Right ventricle myocardium superior (tissue), 1 donor: ENCODE results near the gene MISP. TPM values are rescaled to one million over a fixed set of nuclear protein-coding genes. Genes with fewer than 3 reads are reported as not detected.
"Not testable (repeated sequence)": the region's sequence is repeated elsewhere in the genome, so short reads cannot be mapped to it uniquely, and the experiment has no call there.

ENCODE experiments used
- ATAC-seq: fragments of 200-7000 bp; cut with Tn5 transposase; one replicate; pipeline ENCODE4 v1.9.1; 2020; ENCODE audit warnings: mild to moderate bottlenecking; ENCODE audit not compliant: poor library complexity
- DNase-seq: peaks from one replicate; pipeline ENCODE4 v3.0.0-alpha.2; 2020
- intact Hi-C: fragments of 100-400 bp; cut with DNase I; formaldehyde crosslinking; loops from one replicate; pipeline ENCODE4 v1.11.2; 2022
- long read RNA-seq: library from polyadenylated mRNA; unstranded; transcript quantifications from one replicate; pipeline ENCODE4 v2.0.0, GENCODE V29; 2021
- total RNA-seq: library from RNA; stranded (reverse); fragmentation: NEBNext Ultra II Directional; extraction: Animal tissue kit (Norgen Biotek cat#: 25700); gene quantifications from one replicate; pipeline ENCODE4 v1.2.1, GENCODE V29; 2021
- donor health status: DM: no; HTN: yes; CAD: no; lungs with severe emphysema.

The MISP gene
- not detected for total RNA-seq
- long read RNA-seq: 0 reads

- ATAC-seq: no peak
- no peak for DNase-seq
- intact Hi-C loops: no loop called here
Observed at GRCh38 chr19:750640-751423, at the start of gene MISP. TSS of gene MISP (plus strand) at chr19:751112. CDS start at chr19:756947, 5,835 bp downstream.

GRCh38 chr19:702847-703246 is 48.1 kb upstream of the MISP start:
- DNase-seq, ATAC-seq, intact Hi-C loops: not testable (repeated sequence)

GRCh38 chr19:703329-703650 is 47.6 kb upstream of the MISP start:
- DNase-seq: no peak
- no peak for ATAC-seq
- intact Hi-C loops: no loop called here

GRCh38 chr19:703651-704446 is 47.1 kb upstream of the MISP start:
- DNase-seq: peak; percentile 91
- peak; percentile 78 for ATAC-seq
- intact Hi-C loops: no loop called here

- ATAC-seq: no peak
- intact Hi-C loops: no loop called here
- no peak for DNase-seq
Observed at GRCh38 chr19:704447-704741, 46.5 kb upstream of the MISP start.

GRCh38 chr19:708154-709143 is 42.5 kb upstream of the MISP start, which contains the start of gene PALM:
TSS of gene PALM (plus strand) at chr19:708935. CDS start at chr19:709147, 212 bp downstream.
- ATAC-seq: peak; percentile 30
- DNase-seq: peak; percentile 59
- intact Hi-C loops: no loop called here

GRCh38 chr19:709196-709964 is 41.5 kb upstream of the MISP start:
- DNase-seq: no peak
- intact Hi-C loops: no loop called here

GRCh38 chr19:709965-710571 is 40.8 kb upstream of the MISP start:
- DNase-seq: peak; percentile 77
- intact Hi-C loops: no loop called here
- ATAC-seq: peak; percentile 70

More at GRCh38 chr19:709196-709964, 41.5 kb upstream of the MISP start:
- peak; percentile 10 for ATAC-seq

GRCh38 chr19:710767-711166 is 40.1 kb upstream of the MISP start:
- intact Hi-C loops: no loop called here

GRCh38 chr19:711254-711653 is 39.7 kb upstream of the MISP start:
- DNase-seq (no peak), ATAC-seq (no peak)
- intact Hi-C loops: no loop called here

More at GRCh38 chr19:710767-711166, 40.1 kb upstream of the MISP start:
- DNase-seq: peak; percentile 56
- no peak for ATAC-seq

GRCh38 chr19:715347-715746 is 35.6 kb upstream of the MISP start:
- intact Hi-C loops: no loop called here
- DNase-seq (no peak), ATAC-seq (no peak)

GRCh38 chr19:718251-718951 is 32.5 kb upstream of the MISP start:
- intact Hi-C loops: no loop called here
- no peak for DNase-seq
- peak; percentile 41 for ATAC-seq

GRCh38 chr19:718991-719512 is 31.9 kb upstream of the MISP start:
- intact Hi-C loops: no loop called here
- ATAC-seq (peak; percentile 78), DNase-seq (peak; percentile 87)

- ATAC-seq: peak; percentile 14
- intact Hi-C loops: no loop called here
Observed at GRCh38 chr19:719636-720344, 31.1 kb upstream of the MISP start.

GRCh38 chr19:720345-721160 is 30.4 kb upstream of the MISP start:
- intact Hi-C loops: no loop called here
- no peak for ATAC-seq
- DNase-seq: no peak

More at GRCh38 chr19:719636-720344, 31.1 kb upstream of the MISP start:
- DNase-seq: no peak
